ENCODE results near the gene MB21D2.

MB21D2 gene

GRCh38 chr3:192890347-192891335 lies 27.0 kb downstream of the MB21D2 start:
- DNase-seq = no peak

- no peak for DNase-seq
Measured at GRCh38 chr3:192889679-192890078, 28.0 kb downstream of the MB21D2 start.

GRCh38 chr3:192888190-192888589 lies 29.5 kb downstream of the MB21D2 start:
- DNase-seq = no peak

- DNase-seq = no peak
Measured at GRCh38 chr3:192887701-192888100, 30.0 kb downstream of the MB21D2 start.

DNA sequence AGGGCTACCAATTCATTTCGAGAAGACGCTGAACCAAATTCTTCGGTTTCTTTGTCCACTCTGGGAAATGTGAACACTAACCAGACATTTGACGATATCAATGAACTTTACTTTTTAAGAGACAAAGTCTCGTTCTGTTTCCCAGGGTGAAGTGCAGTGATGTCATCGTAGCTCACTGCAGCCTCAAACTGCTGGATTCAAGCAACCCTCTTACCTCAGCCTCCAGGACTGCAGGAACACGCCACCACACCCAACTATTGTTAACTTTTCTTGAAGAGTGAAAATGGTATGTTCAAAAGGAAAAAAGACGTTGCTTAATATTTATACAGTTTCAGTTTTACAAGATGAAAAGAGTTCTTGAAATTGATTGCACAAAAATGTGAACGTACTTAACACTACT lies 30.6 kb downstream of the MB21D2 start:
- DNase-seq = peak in 1 of 2 experiments; percentile 25

DNA sequence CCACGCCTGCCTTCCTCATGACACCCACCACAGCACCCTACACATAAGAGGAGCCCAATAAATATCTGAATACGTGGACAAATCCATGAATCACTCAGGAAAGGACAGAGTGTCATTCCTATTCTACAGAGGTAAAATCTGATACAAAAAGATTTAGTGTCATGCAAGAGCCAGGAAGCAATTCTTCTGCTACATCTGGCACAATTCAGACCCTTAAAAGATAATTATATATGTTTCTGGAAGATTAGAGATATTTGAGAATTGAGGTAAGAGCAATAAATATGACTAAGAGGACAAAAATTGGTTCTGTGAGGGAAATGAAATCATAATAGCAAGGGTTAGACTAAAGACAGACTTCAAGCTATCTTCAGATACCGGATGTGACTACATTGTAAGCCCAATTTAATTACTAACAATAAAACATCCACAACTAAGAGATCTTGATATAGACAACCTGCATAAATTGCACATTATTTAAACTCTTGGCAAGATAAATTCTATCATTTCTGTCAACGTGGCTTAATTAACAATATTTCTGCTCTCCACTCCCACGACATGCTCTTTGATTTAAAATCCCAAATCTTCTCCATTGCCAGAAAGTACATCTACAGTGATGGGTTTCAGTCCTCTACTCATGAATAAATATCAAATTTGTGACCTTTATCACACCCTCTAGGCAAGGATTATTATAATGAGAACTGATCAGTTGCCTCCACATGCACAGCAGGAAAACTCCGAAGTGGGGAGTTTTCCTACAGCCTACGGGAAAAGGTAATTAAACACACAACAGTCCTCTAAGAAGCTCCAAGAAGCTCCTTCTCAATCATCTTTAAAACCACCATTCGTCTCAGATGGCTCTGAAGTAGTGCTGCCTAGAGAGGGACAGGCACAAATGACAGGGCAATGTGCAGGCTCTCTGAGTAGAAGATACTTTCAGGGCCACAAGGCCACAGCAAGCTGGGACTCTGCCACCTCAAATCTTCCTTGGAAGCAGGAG lies 32.6 kb downstream of the MB21D2 start:
- no peak for DNase-seq

DNA sequence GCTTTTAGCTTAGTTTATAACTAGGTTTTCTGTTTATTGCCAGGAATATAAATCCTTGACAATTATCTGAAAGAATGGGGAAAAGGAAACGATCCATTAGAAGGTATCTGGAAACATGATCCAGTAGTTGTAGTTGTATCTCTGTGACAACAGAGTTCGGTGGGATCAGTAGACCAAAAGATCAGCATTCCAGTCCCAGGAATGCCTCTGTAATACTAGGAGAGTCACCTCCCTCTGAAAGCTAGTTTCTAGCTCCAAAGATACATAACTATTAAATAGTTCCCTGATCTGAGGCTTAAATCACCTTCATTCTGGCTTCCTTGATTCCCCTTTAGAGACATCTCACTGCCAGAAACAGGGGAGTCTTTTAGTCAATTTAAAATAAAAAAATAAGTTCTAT lies 34.1 kb downstream of the MB21D2 start:
- DNase-seq = no peak

DNA sequence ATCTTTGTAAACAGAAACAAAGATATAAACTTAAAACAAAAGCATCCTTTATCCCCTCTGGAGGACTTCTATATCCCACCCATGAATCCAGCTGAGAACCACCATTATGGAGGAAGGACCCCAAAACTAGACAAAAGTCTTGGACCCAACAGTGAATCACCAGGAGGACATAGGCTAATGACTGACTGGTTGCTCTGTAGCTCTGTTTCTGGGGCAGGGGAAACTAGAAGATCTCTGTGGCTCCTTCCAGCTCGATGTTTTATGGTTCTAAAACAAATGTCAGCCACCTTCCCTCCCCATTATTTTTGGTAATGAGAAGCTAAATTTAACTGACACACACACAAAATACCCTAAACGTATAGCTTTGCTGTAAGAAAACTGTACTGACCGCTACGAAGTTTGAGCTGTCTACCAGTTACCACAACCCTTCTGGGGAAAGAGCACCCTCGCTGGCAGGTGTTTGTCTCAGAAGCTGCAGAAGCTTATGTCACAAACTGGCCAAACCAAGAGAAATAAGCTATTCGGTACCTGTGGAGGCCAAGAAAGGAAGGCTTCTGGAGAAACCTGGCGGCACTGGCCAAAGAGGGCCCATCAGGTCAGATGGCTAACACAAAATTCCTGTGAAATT lies 36.4 kb downstream of the MB21D2 start:
- no peak for DNase-seq

DNA sequence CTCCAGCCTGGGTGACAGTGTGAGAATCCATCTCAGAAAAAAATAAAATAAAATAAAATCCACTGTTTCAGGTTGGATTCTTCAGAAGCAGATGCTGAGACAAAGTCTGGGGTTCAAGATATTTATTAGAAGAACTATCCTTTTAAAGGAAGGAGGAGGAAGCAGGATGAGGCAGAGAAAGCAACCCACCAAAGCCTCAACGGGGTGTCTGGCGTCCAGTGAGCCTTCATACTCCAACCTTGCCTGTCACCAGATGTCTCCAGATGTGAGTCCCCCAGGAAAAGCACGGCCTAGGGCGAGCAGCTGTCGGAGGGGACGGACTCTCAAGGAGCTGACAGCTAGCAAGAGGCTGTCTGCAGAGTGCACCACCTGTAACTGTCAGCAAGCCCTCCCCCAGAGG lies 37.3 kb downstream of the MB21D2 start:
- DNase-seq = no peak

GRCh38 chr3:192879346-192880031 lies 38.2 kb downstream of the MB21D2 start:
- DNase-seq = no peak

DNA sequence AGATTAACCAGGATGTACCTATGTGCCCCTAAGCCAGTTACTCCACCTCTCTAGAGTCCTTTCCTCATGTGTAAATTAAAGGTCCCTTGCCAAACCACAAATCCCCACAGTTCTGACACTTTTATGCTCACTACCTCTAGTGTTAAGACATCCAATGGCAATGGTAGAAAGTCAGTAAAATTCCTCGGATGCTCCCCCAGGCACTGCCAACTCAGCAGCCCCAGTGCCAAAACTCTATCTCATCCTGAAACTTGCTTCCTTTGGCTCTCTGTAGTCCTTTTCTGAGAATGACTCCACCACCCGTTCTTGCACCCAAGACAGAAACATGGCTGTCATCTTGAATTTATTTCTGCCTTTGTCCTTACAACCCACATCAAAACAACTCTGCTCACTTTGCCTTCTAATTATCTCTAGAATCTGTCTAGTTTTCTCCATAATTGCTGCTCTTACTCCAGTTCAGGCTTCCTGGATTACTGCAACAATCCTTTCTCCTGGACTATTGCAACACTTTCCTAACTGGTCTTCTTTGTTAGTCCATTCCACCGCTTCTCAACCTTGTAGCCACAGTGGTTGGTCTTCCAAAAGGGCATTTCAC lies 41.6 kb downstream of the MB21D2 start:
- no peak for DNase-seq

- no peak for DNase-seq
Measured at GRCh38 chr3:192870822-192871221, 46.8 kb downstream of the MB21D2 start.

GRCh38 chr3:192869131-192870031 lies 48.3 kb downstream of the MB21D2 start:
- DNase-seq = no peak

DNA sequence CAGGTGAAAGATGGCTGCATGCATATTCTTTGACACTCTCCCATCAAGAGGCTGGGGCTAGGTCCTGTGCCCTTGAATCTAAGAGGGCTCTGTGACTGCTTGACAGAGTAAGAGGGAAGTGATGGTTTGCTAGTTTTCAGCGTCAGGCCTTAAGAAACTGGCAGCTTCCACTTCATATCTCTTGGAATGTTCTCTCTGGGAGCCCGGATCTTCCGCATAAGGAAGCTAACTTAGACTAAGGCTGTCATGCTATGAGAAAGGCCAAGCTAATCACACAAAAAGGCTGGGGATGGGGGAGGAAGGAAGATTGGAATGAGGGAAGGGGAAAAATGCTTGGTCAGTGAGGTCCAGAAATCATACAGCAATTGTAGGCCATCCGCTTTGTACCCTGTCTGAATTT lies 50.0 kb downstream of the MB21D2 start:
- no peak for DNase-seq

DNA sequence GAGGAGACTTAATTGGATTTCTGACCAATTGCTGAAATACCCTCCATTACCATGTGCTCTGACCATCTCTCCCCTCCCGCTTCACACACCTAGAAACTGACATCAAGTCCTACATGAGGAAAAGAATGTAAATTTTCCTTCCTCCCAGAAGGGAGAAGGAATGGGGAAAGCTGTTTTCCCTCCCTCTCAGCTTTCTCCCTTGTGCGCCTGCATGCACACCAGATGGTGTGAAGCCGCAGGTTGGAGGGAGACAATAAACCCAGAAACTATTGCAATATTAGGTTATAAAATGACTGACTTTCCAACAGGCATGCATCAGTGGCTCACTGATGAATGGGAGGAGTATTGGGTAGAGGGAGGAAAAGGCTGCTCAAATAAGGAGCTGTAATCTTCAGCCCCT lies 50.9 kb downstream of the MB21D2 start:
- no peak for DNase-seq

DNA sequence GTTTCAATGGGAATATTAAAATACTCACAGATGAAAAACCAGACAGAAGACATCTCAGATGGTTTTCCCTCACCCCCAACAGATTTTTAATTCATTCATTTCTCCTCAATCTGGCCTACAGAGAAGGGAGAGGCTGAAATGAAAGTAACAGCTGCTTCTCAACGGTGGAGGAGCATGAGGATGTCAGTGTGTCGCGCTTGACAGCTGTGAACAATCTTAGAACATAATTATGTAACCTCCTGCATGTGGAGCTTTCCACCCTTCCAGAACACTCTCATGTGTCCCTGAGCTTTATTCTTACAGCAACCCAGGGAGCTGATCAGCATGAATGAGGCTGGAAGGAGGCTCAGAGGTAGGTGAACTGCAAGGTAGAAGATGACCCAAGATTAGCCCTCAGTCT lies 52.7 kb downstream of the MB21D2 start:
- no peak for DNase-seq

DNA sequence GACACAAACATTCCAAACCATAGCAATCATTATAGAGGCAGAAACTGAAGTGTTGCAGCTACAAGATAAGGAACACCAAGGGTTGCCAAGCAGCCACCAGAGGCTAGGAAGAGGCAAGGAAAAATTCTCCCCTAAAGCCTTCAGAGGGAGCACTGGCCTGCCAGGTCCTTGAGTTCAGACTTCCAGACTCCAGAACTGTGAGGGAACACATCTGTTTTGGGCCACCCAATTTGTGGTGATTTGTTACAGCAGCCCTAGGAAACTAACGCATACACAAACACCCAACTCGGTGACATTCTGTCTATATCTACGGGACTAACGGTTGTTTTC lies 54.6 kb downstream of the MB21D2 start:
- no peak for DNase-seq

GRCh38 chr3:192862408-192863090 lies 55.1 kb downstream of the MB21D2 start:
- DNase-seq = no peak

GRCh38 chr3:192861972-192862371 lies 55.7 kb downstream of the MB21D2 start:
- no peak for DNase-seq

DNA sequence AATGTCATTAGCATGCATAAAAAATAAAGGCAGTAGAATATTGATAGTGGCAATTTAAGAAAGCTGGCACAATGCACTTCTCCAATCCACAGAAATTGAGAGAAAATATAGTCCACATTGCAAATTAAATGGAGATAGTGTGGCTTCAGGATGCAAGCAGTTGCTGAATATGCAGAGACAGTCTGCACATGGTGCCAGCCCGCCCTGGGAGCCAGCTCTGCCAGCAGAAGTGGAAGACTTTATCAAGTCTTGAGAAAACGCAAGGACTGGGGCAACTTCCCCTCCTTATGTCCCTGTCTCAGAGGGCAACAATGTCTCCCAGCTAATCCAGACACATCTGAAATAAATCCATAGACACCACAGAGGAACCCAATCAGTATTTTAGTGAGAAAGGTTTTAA lies 57.2 kb downstream of the MB21D2 start:
- no peak for DNase-seq

All from activated CD4-positive, alpha-beta T cell treated with anti-CD3 and anti-CD28 coated beads, Interleukin-2, amount 50 U/mL, for 48 hours (primary cell).